NCI-H226 (cell line): ENCODE data around the gene COASY.
"Not testable (repeated sequence)": the region's sequence is repeated elsewhere in the genome, so short reads cannot be mapped to it uniquely, and the experiment has no call there.

Experiments used
- DNase-seq: peaks from one replicate; pipeline ENCODE4 v3.0.0-alpha.2; 2015

COASY gene

DNA sequence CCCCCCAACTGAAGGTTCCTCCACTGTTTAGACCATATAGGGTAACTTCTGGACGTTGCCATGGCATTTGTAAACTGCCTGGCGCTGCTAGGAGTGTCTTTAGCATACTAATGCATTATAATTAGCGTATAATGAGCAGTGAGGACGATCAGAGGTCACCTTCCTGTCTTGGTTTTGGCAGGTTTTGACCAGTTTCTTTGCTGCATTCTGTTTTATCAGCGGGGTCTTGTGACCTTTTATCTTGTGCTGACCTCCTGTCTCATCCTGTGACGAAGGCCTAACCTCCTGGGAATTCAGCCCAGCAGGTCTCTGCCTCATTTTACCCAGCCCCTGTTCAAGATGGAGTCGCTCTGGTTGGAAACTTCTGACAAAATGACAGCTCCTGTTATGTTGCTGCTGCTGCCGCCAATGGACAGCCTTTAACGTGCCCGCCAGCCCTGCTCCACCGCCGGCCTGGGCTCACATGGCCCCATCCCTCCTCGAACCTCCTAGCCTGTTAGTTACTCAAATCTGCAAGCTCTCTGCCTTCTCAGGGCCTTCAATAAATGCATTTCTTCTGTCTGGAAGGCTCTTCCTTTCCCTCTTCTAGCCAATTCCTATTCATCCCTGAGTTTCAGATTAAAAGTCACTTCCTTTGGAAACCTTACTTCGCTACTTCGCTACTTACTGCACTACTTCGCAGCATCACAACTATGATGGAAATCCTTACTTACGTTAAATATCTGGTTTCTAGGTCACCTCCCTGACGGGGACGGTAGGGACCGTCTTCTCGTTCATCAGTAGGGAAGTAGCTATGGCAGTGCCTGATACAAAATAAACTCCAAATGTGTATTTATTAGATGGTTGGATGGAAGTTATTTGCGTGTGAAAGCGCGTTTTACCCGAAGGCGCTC is 26.5 kb upstream of the COASY start:
- no peak for DNase-seq

DNA sequence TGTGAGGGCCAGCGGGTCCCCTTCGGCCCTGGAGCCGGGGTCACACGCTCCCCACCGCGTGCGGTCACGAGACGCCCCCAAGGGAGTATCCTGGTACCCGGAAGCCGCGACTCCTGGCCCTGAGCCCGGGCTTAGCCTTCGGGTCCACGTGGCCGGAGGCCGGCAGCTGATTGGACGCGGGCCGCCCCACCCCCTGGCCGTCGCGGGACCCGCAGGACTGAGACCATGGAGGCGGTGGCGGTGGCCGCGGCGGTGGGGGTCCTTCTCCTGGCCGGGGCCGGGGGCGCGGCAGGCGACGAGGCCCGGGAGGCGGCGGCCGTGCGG is 25.9 kb upstream of the COASY start, which contains the start of gene NAGLU:
Gene NAGLU (plus strand): TSS at position 194 of the 324 bp plus-strand sequence. CDS start 32 bp downstream, at position 226.
- peak; percentile 82 for DNase-seq

DNA sequence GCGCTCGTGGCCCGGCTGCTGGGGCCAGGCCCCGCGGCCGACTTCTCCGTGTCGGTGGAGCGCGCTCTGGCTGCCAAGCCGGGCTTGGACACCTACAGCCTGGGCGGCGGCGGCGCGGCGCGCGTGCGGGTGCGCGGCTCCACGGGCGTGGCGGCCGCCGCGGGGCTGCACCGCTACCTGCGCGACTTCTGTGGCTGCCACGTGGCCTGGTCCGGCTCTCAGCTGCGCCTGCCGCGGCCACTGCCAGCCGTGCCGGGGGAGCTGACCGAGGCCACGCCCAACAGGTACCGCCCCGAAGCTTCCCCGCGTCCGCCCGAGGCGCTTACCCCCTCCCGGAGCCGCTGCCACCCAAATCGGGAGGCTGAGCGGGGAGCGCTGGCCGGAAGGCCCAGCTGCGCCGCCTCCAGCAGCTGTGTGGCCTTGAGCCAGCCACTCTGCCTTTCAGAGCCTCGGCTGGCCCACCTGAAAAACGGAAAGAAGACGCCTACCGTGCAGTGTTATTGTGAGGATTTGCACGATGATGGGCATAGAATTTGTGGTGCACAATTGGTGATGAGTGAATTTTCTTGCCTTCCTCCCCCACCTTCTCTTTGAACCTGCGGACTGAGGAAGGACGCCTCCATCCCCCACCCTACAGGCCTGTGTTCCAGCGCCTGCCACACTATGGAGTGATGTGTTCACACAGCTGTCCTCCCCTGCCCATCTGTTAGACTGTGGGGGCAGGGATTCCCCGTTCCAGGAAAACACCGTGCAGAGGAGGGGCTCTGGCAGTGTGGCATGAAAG is 25.4 kb upstream of the COASY start:
- peak; percentile 83 for DNase-seq

DNA sequence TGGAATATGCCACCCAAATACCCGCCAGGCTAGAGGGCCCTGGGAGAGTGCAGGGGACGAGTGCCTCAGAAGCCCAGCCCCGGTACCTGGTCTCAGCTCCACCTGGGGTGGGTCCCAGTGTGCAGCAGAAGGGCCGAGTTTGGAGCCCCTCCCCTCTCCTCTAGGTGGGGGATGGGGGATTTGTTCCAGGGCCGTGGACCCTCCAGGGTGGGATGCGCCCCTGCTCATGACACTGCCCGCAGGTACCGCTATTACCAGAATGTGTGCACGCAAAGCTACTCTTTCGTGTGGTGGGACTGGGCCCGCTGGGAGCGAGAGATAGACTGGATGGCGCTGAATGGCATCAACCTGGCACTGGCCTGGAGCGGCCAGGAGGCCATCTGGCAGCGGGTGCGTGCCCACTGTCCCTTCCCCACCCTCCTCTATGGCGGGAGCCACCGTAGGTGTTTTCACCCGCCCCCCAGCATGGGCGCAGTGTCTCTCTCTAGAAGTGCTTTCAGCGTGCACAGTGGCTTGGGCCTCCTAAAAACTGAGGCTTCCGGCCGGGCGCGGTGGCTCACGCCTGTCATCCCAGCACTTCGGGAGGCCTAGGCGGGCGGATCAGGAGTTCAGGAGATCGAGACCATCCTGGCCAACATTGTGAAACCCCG is 24.7 kb upstream of the COASY start:
- DNase-seq: no peak

DNA sequence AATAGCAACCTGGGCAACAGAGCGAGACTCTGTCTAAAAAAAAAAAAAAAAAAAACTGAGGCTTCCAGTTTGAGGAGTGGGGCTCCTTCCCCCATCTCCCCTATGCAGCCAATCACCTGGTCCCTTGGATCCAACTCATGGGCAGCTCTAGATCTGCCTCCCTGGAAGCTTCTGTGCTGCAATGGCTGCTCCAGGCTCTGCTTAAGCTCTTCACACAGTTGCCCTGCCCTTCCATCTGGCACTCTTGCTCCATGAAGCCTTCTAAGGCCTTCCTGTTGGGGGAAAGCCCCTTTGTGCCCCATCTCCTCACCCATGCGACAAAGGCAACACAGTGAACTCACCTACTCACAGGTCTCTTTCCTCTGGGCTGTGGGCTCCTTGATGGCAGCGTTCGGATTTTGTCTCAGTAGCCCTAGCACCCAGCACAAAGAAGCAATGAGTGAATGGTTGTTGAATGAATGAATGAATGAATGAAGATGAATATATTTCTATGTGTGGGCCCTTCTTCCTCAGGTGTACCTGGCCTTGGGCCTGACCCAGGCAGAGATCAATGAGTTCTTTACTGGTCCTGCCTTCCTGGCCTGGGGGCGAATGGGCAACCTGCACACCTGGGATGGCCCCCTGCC is 24.0 kb upstream of the COASY start:
- no peak for DNase-seq

DNA sequence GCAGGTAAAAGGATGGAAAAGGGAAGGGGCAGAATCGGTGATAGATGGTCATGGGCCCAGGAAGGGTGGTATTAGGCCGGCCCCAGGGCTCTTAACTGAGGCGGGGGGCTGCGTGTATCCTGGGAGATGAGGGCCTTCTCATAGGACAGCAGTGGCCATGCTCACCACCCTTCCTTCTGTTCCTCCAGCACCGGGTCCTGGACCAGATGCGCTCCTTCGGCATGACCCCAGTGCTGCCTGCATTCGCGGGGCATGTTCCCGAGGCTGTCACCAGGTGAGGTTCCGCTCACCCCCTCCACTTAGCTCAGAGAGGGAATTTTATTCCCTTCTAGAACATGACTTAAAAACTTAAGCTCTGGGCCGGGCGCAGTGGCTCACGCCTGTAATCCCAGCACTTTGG is 23.5 kb upstream of the COASY start:
- DNase-seq: no peak

DNA sequence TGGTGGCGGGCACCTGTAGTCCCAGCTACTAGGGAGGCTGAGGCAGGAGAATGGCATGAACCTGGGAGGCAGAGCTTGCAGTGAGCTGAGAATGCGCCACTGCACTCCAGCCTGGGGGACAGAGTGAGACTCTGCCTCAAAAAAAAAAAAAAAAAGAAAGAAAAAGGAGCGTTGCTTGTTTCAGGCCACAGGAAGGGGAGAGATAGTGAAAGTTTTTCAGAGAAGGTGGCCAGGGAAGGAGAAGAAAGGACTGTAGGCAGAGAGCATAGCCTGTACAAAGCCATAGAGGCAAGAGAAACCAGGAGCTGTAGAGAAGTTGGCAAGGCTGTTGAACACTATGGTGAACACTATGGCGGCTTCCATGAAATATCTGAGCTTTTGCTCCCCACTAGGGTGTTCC is 21.4 kb upstream of the COASY start:
- not testable (repeated sequence) for DNase-seq

DNA sequence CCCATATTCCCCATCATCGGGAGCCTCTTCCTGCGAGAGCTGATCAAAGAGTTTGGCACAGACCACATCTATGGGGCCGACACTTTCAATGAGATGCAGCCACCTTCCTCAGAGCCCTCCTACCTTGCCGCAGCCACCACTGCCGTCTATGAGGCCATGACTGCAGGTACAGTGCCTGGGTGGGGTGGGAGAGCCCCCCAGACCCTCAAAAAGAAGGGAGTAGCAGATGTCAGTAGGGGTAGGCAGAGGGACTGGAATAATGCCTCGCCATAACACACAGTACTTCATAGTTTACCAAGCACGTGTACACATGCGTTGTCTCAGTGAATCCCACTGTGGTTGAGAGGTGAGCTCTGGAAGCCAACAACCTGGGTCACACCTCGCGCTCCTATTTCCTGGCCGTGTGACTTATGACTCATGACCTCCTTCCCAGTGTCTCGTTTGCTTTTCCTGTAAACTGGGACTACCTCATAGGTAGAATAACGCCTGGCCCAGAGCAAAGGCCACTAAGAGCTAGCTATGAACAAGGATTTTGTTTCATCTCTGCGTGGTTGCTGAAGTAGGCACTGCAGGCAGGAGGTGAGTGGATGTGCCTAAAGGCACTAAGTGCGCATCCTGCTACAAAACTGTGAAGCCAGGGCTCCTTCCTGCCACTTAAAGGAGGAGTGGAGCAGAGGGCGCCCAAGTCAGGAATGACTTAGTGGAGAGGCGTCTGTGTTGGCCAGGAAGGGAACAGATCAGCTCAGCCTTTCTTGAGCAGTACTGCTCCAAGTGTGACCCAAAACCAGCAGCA is 20.7 kb upstream of the COASY start:
- no peak for DNase-seq

DNA sequence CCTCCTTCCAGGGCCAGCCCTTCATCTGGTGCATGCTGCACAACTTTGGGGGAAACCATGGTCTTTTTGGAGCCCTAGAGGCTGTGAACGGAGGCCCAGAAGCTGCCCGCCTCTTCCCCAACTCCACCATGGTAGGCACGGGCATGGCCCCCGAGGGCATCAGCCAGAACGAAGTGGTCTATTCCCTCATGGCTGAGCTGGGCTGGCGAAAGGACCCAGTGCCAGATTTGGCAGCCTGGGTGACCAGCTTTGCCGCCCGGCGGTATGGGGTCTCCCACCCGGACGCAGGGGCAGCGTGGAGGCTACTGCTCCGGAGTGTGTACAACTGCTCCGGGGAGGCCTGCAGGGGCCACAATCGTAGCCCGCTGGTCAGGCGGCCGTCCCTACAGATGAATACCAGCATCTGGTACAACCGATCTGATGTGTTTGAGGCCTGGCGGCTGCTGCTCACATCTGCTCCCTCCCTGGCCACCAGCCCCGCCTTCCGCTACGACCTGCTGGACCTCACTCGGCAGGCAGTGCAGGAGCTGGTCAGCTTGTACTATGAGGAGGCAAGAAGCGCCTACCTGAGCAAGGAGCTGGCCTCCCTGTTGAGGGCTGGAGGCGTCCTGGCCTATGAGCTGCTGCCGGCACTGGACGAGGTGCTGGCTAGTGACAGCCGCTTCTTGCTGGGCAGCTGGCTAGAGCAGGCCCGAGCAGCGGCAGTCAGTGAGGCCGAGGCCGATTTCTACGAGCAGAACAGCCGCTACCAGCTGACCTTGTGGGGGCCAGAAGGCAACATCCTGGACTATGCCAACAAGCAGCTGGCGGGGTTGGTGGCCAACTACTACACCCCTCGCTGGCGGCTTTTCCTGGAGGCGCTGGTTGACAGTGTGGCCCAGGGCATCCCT is 18.5 kb upstream of the COASY start:
- no peak for DNase-seq

DNA sequence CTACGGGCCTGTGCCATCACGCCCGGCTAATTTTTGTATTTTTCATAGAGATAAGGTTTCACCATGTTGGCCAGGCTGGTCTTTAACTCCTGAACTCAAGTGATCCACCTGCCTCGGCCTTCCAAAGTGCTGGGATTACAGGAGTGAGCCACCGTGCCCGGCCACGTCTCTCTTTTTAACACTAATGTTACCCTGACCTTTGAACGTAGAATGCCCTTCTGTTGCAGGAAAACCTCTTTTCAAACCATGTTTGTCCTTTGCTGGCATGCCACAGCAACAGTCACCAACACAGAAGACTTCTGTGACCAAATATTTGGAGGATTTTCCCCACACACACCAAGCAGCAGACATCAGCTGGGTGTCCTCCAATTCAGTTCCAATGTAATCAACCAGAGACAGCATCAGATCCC is 17.1 kb upstream of the COASY start:
- no peak for DNase-seq

DNA sequence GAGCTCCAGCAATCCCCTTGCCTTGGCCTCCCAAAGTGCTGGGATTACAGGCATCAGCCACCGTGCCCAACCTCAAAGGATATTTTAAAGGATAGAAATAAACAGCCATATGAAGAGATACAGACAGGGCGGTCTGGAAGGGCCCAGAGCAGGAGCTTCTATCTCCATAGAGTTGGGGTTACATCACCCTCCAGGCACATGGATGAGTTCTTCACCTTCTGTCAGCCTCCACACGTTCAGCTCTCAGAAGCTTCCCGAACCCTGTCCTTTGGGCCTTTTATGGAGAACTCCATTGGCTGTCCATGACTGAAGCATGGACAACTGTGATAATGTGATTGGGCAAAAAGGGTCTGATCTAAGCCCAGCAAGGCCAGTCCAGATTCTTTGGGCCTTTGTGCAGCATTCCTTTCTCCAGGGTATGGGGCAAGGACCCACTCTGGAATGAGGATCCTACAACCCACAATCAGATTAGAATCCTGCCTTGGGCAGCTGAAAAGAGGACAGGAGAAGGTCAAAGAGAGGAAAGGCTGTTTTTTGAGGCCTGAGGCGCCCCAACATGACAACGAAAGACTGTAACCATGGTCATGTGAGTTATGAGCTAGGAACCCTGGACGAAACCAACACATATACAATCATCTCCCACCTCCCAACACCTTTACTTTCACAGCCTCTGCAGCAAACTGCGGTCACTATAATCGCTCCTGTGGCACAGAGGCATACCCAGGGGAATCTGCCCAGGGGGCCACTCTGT is 16.0 kb upstream of the COASY start:
- DNase-seq: not testable (repeated sequence)

DNA sequence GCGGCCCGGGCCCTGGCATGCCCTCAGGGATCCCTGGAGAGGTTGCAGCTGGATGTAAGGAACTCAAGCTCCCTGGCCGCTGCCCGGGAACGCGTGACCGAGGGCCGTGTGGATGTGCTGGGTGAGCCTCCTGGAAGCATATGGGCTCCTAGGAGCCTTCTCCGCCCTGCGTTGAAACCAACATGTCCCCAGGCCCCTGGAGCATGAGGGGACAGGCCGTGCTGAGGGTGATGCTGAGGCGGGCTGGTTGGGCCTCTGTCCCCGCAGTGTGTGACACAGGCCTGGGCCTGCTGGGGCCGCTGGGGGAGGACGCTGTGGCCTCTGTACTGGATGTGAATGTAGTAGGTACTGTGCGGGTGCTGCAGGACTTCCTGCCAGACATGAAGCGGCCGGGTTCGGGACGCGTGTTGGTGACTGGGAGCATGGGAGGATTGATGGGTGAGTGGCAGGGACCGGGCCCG is 14.9 kb upstream of the COASY start:
- no peak for DNase-seq

DNA sequence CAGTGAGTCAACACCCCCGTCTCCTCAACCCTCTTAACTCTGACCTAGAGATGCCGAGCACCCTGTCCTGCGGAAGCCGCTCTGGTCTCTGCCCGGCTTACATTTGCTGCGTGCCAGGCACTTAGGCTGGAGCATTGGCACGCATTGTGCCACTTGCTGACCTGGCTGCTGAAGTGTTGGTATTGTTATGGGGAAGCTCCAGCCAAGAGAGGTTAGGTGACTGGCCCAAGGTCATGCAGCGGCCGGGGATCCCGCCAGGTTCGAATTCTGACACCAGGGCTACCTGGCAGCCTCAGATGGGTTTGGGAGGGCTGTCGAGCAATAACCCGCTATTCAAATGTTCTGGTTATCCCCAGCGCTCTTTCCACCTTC is 14.3 kb upstream of the COASY start:
- no peak for DNase-seq

DNA sequence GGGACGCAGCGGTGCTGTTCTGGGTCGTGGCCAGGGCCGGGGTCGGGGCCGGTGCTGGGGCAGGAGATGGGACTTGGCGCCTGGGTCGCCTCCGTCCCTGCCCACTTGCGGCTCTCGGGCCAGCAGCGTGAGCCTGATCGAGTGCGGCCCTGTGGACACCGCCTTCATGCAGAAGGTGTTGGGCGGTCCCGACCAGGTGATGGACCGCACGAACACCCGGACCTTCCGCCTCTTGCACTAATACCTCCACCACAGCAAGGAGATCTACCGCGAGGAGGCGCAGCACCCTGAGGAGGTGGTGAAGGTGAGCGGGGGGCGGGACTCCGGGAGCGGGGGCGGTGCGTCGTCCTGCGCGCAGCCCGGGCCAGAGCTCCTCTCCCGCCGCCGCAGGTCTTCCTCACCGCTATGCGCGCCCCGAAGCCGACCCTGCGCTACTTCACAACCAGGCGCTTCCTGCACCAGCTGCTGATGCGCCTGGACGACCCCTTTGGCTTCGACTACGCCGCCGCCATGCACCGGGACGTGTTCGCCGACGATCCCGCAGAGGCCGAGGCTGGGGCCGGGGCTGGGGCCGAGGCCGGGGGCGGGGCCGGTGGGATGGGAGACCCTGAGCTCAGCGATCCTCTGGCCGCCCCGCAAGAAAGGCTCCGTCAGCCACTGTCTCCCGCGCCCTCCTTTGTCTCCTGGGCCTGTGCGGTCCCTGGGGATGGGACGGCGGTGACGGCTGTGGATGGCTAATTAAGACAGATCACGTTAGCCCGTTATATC is 13.7 kb upstream of the COASY start:
- DNase-seq: no peak

DNA sequence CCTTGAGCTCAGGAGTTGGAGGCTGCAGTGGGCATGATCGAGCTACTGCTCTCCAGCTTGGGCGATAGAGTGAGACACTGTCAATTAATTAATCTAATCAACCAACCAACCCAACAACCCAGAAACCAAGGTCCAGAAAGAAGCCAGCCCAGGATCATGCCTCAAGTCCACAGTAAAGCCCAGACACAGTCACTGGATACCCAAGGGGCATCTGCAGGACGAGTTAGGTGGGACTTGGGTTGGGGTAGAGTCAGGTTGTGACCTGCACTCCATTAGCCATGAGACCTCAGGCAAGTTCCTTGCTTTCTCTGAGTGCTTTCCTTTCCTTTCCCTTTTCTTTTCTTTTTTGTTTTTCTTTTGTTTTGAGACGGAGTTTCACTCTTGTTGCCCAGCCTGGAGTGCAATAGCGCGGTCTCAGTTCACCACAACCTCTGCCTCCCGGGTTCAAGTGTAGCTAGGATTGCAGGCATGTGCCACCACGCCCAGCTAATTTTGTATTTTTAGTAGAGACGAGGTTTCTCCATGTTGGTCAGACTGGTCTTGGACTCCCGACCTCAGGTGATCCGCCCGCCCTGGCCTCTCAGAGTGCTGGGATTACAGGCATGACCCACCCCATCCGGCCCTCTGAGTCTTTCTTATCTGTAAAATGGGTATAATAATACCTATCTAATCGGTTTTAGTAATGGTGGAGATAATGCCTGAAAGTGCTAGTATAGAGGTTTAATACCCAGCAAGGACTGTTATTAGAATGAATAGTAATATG is 12.8 kb upstream of the COASY start:
- DNase-seq: no peak

DNA sequence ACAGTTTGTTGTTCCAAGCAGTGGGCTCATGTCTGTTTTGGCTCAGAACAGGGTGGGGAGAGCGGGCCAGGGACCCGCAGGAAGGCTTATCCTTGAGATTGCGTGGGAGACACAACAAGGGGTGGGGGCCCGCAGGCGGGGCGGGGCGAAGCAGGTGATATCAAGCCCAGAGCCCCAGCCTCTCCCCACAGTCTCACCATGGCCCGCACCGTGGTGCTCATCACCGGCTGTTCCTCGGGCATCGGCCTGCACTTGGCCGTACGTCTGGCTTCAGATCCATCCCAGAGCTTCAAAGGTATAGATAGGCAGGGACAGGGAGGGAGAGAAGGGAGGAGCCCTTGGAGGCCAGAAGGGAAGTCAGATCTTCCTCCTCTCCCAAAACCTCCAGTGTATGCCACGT is 9.2 kb upstream of the COASY start, which contains the start of gene HSD17B1:
Gene HSD17B1 (plus strand): TSS at position 188 of the 400 bp plus-strand sequence. CDS start 11 bp downstream, at position 199.
- not testable (repeated sequence) for DNase-seq

DNA sequence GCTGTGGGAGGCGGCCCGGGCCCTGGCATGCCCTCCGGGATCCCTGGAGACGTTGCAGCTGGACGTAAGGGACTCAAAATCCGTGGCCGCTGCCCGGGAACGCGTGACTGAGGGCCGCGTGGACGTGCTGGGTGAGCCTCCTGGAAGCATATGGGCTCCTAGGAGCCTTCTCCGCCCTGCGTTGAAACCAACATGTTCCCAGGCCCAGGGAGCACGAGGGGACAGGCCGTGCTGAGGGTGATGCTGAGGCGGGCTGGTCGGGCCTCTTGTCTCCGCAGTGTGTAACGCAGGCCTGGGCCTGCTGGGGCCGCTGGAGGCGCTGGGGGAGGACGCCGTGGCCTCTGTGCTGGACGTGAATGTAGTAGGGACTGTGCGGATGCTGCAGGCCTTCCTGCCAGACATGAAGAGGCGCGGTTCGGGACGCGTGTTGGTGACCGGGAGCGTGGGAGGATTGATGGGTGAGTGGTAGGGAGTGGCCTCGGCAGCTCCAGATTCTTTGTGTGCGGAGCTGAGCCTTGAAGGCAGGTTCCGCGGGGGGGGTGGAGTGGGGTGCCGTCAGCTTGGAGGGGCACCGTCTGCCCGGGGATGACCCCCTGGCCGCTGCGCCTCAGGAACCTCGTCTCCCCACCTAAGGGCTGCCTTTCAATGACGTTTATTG is 8.7 kb upstream of the COASY start:
- no peak for DNase-seq

DNA sequence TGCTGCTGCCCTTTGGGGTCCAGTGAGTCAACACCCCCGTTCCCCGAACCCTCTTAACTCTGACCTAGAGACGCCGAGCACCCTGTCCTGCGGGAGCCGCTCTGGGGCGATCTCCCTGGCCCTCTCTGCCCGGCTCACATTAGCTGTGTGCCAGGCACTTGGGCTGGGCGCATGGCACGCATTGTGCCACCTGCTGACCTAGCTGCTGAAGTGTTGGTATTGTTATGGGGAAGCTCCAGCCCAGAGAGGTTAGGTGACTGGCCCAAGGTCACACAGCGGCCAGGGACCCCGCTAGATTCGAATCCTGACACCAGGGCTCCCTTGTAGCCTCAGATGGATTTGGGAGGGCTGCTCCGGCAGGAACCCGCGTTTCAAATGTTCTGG is 8.1 kb upstream of the COASY start:
- no peak for DNase-seq
